Medulla oblongata (tissue), 1 donor: Measurements from ENCODE around the gene CCDC201.
A peak's percentile ranks its signal among the peaks of the same experiment; 100 is the strongest.

ENCODE experiments used
- DNase-seq: peaks from one replicate; pipeline ENCODE4 v3.0.0-alpha.2; 2015; ENCODE audit errors: extremely low spot score

Gene CCDC201

DNA sequence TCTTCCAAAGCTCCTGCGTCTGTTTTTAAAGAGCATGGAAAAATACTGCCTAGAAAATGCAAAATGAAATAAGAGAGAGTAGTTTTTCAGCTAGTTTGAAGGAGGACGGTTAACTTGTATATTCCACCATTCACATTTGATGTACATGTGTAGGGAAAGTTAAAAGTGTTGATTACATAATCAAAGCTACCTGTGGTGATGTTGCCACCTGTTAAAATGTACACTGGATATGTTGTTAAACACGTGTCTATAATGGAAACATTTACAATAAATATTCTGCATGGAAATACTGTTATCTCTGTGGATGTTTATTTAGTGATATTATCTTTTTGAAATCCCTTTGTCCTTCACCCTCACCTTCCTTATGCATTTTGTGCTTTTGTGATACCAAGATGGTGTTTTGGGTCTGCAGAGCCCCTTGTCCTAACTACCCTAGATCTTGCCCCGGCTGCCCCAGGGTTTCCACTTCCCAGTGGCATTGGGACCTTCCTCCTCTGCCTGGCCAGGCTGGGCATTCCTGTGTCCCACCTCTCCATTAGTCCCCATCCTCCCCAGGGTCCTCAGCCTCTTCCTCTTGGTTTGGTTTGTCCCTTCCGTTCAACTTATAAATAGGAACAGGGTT is 20.6 kb upstream of the CCDC201 start:
- no peak for DNase-seq

GRCh38 chr7:45892407-45893035 is 19.6 kb upstream of the CCDC201 start:
- DNase-seq, result no peak

- DNase-seq, result no peak
Observed at GRCh38 chr7:45891462-45892402, 18.9 kb upstream of the CCDC201 start.

GRCh38 chr7:45890902-45891461 is 18.1 kb upstream of the CCDC201 start:
- peak; percentile 72 for DNase-seq

DNA sequence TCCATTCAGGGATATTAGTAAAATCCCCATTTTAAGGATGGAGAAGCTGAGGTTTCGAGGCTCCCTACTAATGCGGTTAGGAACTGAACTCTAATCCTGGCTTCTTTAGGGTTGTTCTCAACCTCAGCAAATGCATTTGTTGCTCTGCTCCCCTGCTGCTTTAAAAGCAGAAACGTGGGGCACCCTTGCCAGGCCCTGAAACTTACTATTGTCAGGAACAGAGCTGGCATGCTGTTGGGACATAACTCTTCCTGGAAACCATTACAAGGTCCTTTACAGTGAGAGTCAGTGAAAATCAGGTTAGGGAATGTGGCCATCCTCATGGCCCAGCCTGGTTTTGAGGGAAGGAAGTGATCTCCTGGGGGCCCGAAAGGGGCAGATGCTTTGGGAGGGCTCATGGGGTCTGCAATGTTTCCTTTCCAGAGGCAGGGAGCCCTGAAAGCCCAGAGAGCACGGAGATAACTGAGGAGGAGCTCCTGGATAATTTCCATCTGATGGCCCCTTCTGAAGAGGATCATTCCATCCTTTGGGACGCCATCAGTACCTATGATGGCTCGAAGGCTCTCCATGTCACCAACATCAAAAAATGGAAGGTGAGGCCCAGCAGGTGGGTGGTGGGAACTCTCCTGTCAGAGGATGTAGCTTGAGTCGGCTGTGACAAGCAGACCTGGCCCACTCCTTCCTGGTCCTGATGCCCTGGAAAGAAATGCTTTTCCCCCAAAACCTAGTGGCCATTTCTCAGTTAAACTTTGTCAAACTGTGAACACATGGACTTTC is 17.4 kb upstream of the CCDC201 start:
- no peak for DNase-seq

DNA sequence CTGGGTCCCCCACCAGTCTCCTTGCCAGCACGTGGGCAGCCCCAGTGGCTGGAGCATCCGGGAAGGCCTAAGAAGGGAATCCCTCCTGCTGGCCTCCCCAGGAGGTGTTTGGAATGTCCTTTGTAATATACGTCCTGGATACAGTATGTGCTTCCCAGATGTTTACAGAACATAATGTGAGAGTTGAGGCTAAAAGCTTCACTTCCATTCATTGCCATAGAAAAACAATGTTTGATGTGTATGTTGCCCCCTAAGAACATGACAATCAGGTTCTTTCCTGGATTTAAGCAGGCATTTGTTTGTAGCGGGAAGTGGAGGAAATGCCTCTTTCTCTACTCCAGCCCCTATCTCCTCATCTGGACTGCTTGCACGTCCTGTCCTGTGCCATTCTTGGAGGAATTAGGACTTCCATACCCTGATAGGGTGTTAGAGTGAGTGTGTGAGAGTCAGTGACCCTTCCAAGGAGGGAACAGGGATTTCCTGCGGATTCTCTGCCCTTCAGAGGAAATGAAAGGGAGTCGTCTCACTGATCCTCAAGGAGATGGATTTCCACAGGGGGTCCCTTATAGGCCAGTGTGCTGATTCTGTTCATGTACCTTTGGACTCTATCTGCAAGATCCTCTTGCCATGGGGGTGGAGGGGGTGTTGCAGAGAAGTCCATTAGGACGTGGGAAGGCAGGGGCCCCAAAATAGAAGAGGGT is 16.6 kb upstream of the CCDC201 start:
- no peak for DNase-seq

- DNase-seq, result no peak
Observed at GRCh38 chr7:45888993-45889366, 16.1 kb upstream of the CCDC201 start.

DNA sequence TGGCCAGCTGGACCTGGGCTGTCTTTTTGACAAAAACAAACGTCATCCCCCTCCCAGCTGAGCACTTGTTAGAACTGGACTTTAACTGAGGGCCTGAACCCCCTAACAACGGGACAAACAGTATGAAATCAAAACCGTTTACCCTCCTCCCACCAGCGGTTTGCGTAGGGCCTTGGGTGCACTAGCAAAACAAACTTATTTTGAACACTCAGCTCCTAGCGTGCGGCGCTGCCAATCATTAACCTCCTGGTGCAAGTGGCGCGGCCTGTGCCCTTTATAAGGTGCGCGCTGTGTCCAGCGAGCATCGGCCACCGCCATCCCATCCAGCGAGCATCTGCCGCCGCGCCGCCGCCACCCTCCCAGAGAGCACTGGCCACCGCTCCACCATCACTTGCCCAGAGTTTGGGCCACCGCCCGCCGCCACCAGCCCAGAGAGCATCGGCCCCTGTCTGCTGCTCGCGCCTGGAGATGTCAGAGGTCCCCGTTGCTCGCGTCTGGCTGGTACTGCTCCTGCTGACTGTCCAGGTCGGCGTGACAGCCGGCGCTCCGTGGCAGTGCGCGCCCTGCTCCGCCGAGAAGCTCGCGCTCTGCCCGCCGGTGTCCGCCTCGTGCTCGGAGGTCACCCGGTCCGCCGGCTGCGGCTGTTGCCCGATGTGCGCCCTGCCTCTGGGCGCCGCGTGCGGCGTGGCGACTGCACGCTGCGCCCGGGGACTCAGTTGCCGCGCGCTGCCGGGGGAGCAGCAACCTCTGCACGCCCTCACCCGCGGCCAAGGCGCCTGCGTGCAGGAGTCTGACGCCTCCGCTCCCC is 15.5 kb upstream of the CCDC201 start, which contains the start of gene IGFBP1:
Gene IGFBP1, plus strand, starts transcription at position 304 of the 808 bp plus-strand sequence. Its CDS starts 165 bp downstream, at position 469.
- no peak for DNase-seq

DNA sequence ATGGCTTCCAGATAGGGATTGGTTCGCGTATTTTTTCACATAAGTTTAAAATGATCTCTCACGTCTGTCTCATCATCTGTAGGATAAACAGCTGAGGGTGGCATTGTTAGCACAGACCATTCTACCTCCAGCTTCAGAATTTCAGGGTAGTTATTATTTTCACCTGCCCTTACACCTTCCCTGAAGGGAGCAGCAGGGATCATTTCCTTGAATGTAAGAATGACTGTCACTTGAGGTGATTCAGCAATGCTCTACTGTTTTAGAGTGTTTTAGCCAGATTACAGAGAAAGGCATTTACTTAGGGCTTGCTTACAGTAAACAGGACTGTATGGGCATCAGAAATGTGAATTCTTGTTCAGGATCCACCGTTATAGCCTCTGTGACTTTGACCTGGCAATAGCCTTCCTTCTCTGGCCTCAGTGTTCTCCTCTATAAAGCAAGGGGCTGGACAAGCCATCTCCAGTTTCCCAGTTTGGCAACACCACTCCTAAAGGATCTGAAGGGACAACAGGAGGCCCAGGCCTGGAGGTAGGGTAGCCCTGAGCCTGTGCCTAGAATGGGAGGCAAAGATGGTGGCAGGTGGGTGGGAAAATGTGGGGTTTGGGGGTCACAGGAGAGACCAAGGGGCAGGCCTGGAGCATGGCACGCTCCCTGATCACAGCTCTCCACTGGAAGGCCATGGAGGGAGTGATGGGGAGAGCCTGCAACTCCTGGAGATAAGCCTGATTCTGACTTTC is 14.2 kb upstream of the CCDC201 start:
- DNase-seq, result no peak

DNA sequence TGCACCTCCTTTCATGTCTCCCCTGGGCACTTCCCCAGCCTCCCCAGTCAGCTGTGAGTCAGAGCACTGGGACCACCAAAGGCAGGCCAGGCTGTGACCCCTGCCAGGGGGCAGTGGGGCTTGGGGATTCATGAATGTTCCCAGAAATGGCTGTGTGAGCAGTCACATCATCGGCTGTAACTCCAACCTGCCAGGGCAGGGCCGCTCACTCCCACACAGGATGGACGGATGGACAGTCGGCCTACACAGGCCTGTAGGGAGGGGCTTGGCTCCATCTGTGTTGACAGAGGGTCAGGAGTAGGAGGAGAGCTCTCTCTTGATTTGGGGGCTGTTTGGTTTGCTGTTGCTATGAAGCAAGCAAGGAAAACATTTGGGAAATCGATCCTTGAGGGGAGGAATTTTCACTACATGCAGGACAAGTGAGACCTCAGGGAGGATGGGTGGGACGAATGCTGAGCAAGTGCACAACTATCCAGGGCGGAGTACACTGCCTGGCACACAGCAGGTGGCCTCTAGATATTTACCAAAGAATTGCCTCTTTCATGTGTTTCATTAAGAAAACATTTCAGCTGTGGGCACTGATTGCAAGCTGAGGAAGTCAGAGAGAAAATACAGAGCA is 12.5 kb upstream of the CCDC201 start:
- no peak for DNase-seq

DNA sequence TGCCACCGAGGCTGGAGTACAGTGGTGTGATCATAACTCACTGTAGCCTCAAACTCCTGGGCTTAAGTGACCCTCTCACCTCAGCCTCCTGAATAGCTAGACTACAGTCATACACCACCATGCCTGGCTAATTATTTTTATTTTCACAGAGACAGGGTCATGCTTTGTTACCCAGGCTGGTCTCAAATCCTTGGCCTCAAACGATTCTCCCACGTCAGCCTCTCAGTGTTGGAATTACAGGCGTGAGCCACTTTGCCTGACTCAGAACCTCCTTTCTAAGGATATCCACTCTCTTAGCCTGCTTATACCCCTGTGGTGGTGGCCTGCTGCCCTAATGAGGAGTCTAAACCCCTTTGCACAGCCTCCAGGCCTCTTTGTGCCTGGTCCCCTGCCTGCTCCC is 11.3 kb upstream of the CCDC201 start:
- DNase-seq, result no peak

DNA sequence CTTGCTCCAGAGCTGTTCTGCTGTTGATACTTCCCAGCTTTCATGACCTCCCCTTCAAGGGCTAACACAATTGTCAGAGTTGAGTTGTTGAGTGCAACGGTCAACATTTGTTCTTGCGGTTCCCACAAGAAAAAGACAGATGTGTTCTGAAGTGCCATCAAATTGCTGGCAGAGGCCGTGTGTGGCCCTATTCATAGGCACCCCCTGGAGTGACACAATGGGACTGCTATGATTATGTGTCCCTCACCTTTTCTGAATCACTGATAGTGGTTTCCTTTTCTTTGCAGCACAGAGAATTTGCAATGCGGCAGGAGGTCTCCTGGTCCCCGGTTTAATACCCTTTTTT is 9.6 kb upstream of the CCDC201 start:
- DNase-seq, result no peak

DNA sequence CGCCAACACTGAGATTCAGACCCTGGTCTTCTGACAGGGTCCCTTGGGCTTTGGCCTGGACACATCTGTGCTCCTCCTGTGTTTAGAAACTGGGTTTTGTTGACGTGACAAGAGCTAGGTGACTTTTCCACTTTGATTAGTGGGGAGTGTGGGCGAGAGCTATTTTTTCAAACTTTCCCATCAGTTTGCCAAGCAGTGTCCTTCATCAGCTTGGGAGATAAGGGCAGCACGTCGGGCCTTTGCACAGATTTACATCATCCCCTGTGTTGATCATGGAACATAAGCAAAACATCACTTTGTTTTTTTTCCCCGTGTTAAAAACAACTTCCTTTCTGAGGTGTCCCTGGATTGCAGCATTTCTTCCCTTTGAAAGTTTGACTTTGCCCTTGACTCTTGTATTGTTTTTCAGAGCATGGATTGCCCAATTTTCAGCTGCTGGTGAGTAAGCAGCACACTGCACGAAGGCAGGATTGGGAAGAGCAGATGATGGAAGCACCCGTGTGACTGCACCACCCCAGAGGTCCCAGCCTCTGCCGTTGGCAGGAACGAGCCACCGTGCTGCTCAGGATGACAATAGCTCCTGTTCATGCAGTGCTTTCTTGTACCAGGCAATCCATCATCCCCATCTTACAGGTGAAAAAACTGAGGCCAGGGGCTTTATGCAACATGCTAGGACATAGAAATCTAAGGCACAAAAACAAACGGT is 9.0 kb upstream of the CCDC201 start:
- no peak for DNase-seq

- no peak for DNase-seq
Observed at GRCh38 chr7:45881280-45881758, 8.4 kb upstream of the CCDC201 start.

- no peak for DNase-seq
Observed at GRCh38 chr7:45880433-45880860, 7.6 kb upstream of the CCDC201 start.

- DNase-seq, result no peak
Observed at GRCh38 chr7:45878457-45879144, 5.7 kb upstream of the CCDC201 start.

DNA sequence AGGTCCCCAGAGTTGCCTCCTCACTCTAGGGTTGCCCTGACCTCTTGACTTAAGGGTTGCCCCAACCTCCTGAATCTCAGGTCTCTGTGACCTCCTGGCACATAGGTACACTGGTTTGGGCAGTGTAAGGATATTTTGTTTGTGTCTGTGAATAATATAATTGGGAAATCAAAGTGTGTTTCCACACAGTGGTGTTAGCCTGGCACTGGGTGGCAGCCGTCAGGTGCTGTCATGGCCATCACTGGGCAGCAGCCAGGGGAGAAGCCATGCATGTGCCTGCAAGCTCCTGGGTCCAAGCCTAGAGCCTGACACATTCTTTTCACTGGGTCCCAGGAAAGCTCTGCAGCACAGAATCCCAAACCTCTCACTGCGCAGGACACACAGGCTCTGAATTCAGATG is 3.6 kb upstream of the CCDC201 start:
- DNase-seq, result no peak
